Measurements from ENCODE around the gene COL13A1. TPM values are rescaled to one million over a fixed set of nuclear protein-coding genes. Genes with fewer than 3 reads are reported as not detected.

The COL13A1 gene
- total RNA-seq, 1 experiment from 2014 or later = 3.6 TPM

- Histone ChIP-seq H3K18ac (ENCODE audit: insufficient read length, low read depth, low read length) (no peak overlapping the region), H3K56ac (ENCODE audit: insufficient read length, low read depth, low read length) (no peak overlapping the region), H2BK5ac (ENCODE audit: insufficient read length, low read length) (no peak overlapping the region), H3K23me2 (ENCODE audit: insufficient read length, low read depth, low read length, poor library complexity, severe bottlenecking) (no peaks in the 10 kb centered on the region), H3K27ac (ENCODE audit: insufficient read length, low read depth, low read length) (no peak overlapping the region), H3K9me3 (ENCODE audit: control insufficient read depth, low read depth, low read length) (no peaks in the 10 kb centered on the region), H2BK12ac (ENCODE audit: insufficient read length, low read depth, low read length) (no peak overlapping the region), H3K9ac (ENCODE audit: extremely low read depth, insufficient read length, low read length) (no peak overlapping the region), H4K20me1 (ENCODE audit: control insufficient read depth, insufficient read depth, insufficient read length) (no peaks in the 10 kb centered on the region), H2BK15ac (ENCODE audit: low read depth, low read length) (no peak overlapping the region), H4K91ac (ENCODE audit: insufficient read length, low read depth, low read length) (no peak overlapping the region), H4K5ac (ENCODE audit: insufficient read length, low read depth, low read length) (no peak overlapping the region), H2BK20ac (ENCODE audit: low read depth, low read length, poor library complexity, severe bottlenecking) (no peak overlapping the region), H3K4me2 (ENCODE audit: insufficient read depth, insufficient read length, low read length) (no peak overlapping the region), H4K8ac (replicated peaks; ENCODE audit: insufficient read length, low read depth, low read length) (no peak overlapping the region), H3T11ph (ENCODE audit: low read length) (no peak overlapping the region), H3K14ac (ENCODE audit: insufficient read depth, low read length) (no peak overlapping the region), H2AFZ (ENCODE audit: low read length) (no peak overlapping the region), H3K79me2 (ENCODE audit: insufficient read depth, low read length) (no peaks in the 10 kb centered on the region), H3K23ac (ENCODE audit: insufficient read length, low read depth, low read length) (no peak overlapping the region), H2BK120ac (ENCODE audit: low read depth, low read length, poor library complexity, severe bottlenecking) (no peak overlapping the region), H3K4me1 (ENCODE audit: insufficient read depth, low read length) (no peaks in the 10 kb centered on the region), H3K4ac (ENCODE audit: low read depth, low read length) (no peak overlapping the region), H2AK5ac (ENCODE audit: insufficient read length, low read length) (no peak overlapping the region), H3K79me1 (ENCODE audit: insufficient read depth, low read depth, low read length, poor library complexity, severe bottlenecking) (no peaks in the 10 kb centered on the region), H3K27me3 (ENCODE audit: insufficient read depth, low read length) (no peaks in the 10 kb centered on the region)
- Mint-ChIP-seq H3K4me1 (peaks cover 13 to 21% of the 10 kb centered on the region in 2 experiments), H3K4me3 (no peak overlapping the region), H3K9me3 (no peaks in the 10 kb centered on the region), H3K27ac (no peak overlapping the region), H3K27me3 (ENCODE audit: low read depth) (peaks cover 10% of the 10 kb centered on the region), H3K36me3 (ENCODE audit: insufficient read depth in 1 of 3, low read depth in 3 of 3) (no peaks in the 10 kb centered on the region)
- WGBS (ENCODE audit: extremely low coverage, insufficient read length, low lambda C conversion rate) = no CpG with 5 or more reads among the region's 7 CpGs
- TF ChIP-seq, protein P1, sequence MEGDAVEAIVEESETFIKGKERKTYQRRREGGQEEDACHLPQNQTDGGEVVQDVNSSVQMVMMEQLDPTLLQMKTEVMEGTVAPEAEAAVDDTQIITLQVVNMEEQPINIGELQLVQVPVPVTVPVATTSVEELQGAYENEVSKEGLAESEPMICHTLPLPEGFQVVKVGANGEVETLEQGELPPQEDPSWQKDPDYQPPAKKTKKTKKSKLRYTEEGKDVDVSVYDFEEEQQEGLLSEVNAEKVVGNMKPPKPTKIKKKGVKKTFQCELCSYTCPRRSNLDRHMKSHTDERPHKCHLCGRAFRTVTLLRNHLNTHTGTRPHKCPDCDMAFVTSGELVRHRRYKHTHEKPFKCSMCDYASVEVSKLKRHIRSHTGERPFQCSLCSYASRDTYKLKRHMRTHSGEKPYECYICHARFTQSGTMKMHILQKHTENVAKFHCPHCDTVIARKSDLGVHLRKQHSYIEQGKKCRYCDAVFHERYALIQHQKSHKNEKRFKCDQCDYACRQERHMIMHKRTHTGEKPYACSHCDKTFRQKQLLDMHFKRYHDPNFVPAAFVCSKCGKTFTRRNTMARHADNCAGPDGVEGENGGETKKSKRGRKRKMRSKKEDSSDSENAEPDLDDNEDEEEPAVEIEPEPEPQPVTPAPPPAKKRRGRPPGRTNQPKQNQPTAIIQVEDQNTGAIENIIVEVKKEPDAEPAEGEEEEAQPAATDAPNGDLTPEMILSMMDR (conservative IDR thresholded peaks at IDR 0.05) = no peak
- DNase-seq = no peak
Measured at GRCh38 chr10:69892406-69892805, 90.7 kb downstream of the COL13A1 start.

Data from H9 (cell line).